OCI-LY1 (cell line): Measurements from ENCODE around the gene TTC4.

Experiments
- H2AFZ ChIP-seq: fragments of 200-600 bp; sonication (generic), shearing (Covaris generic); 2 replicates; pipeline ENCODE4 v1.6.0; 2014; ENCODE audit warnings: antibody characterized with exemption, mild to moderate bottlenecking, low read length
- H3F3A ChIP-seq: fragments of 200-600 bp; sonication (generic), shearing (Covaris generic); 2 replicates; pipeline ENCODE4 v1.6.0; 2014; ENCODE audit warnings: mild to moderate bottlenecking, antibody characterized with exemption, low read length, moderate library complexity; ENCODE audit not compliant: insufficient read depth
- H3K27ac ChIP-seq: fragments of 200-600 bp; sonication (generic); 2 replicates; pipeline ENCODE4 v1.5.1; 2014; ENCODE audit warnings: low read length, mixed run types, mild to moderate bottlenecking, low read depth; ENCODE audit not compliant: poor library complexity, severe bottlenecking
- H3K27me3 ChIP-seq: fragments of 200-600 bp; sonication (generic); 2 replicates; pipeline ENCODE4 v1.6.0; 2014; ENCODE audit warnings: antibody characterized with exemption, mild to moderate bottlenecking, low read length, moderate library complexity; ENCODE audit not compliant: insufficient read depth
- H3K36me3 ChIP-seq: fragments of 200-600 bp; sonication (generic); 2 replicates; pipeline ENCODE4 v1.6.1; 2014; ENCODE audit warnings: mild to moderate bottlenecking, antibody characterized with exemption, low read length, moderate library complexity, mixed read lengths; ENCODE audit not compliant: insufficient read depth
- H3K4me1 ChIP-seq: fragments of 200-600 bp; sonication (generic); 2 replicates; pipeline ENCODE4 v1.5.1; 2014; ENCODE audit warnings: mild to moderate bottlenecking, low read length, moderate library complexity; ENCODE audit not compliant: insufficient read depth, severe bottlenecking
- H3K4me2 ChIP-seq: fragments of 200-600 bp; sonication (generic), shearing (Covaris generic); 2 replicates; pipeline ENCODE4 v1.6.1; 2014; ENCODE audit warnings: low read length
- H3K4me3 ChIP-seq: fragments of 200-600 bp; sonication (generic); 2 replicates; pipeline ENCODE4 v1.5.1; 2014; ENCODE audit warnings: low read length, low read depth, mild to moderate bottlenecking, mixed read lengths; ENCODE audit not compliant: poor library complexity, severe bottlenecking
- H3K79me2 ChIP-seq: fragments of 200-600 bp; shearing (Covaris generic); 2 replicates; pipeline ENCODE4 v1.6.1; 2016; ENCODE audit warnings: mixed run types, low read length, mixed read lengths; ENCODE audit not compliant: insufficient read depth
- H3K9ac ChIP-seq: fragments of 200-600 bp; sonication (generic), shearing (Covaris generic); 2 replicates; pipeline ENCODE4 v1.6.1; 2014; ENCODE audit warnings: mild to moderate bottlenecking, low read length, mixed read lengths
- H3K9me2 ChIP-seq: fragments of 200-600 bp; sonication (generic), shearing (Covaris generic); 2 replicates; pipeline ENCODE4 v1.6.1; 2014; ENCODE audit warnings: low read depth, mild to moderate bottlenecking, low read length, mixed read lengths
- H3K9me3 ChIP-seq: fragments of 200-600 bp; shearing (Covaris generic); 2 replicates; pipeline ENCODE4 v1.6.1; 2014; ENCODE audit warnings: low read length, mixed read lengths
- H4K20me1 ChIP-seq: fragments of 200-600 bp; sonication (generic), shearing (Covaris generic); 2 replicates; pipeline ENCODE4 v1.6.0; 2016; ENCODE audit warnings: mild to moderate bottlenecking, low read length; ENCODE audit not compliant: insufficient read depth
- EZH2 ChIP-seq: fragments of 200-600 bp; sonication (generic), shearing (Covaris generic); IDR thresholded peaks from 2 replicates; pipeline ENCODE4 v1.8.0; 2017; ENCODE audit warnings: borderline replicate concordance, mixed run types, mild to moderate bottlenecking, antibody characterized with exemption, low read length, moderate library complexity, mixed read lengths
- TF ChIP-seq, protein P1 (sequence below): fragments of 200-600 bp; sonication (generic), shearing (Covaris generic); IDR thresholded peaks from 2 replicates; pipeline ENCODE4 v1.5.1; 2017; ENCODE audit warnings: mild to moderate bottlenecking, antibody characterized with exemption, low read length, moderate library complexity, mixed read lengths

Gene TTC4

DNA sequence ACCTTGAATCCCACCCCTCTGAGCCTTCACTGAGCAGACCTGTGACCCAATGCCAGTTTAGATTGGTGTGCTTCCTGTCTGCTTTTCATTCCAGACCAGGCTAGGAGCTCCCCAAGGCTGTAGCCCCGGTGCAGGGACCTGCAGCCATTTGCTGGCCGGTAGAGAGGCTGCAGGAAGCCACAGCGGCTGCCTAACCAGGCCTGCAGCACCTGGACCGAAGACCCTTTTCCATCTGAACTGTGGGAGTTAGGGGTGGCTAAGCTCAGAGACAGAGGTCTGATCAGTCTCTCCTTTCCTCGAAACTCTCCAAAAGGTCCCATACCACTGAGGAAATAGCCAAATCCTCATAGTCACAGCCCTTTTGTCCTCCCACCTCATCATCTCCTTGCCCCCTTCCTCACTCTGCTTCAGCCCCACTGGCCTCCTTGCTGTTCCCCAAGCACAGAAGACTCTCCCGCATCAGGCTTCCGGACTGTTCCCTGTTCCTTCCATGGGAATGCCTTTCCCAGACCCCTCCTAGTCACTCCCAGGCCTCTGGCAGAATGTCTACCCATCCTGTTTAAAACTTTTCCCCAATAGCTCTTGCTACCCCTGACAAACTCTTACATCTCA is 674 bp upstream of the TTC4 start:
- Histone ChIP-seq H3K9me2 (no peaks in the 10 kb centered on the region), H3K9ac (peak overlapping the region; percentile 86; the same call in 1 of the 2 replicates)

DNA sequence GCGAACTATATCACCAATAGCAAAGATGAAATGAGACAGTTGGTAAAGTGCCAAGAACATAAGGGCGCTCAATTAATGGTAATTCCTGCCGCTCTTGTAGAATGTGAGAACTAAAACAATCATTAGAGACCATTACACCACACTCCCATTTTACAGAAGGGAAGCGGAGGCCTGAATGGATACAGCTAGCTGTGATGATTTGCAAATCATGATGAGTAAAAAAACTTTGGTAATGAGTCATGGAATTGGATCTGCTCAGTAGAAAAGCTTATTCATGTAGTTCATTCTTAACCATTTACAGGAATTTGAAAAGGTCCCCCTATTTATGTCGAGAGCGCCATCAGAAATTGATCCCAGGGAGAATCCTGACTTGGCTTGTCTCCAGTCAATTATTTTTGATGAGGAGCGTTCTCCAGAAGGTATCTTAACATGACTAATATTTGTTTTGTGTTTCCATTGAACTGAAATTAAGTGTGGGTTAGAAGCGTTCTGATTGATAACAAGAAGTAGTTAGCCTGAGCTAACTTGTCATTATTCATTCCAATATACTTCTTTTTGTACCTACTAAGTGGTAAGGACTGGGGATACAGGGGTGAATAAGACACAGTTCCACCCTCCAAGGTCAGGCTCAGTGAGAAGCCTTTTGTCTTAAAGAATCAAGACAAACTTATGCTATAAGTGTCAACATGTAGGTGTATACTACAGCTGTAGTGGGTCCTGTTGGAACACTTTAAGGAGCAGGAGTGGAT is 812 bp downstream of the TTC4 start:
- Histone ChIP-seq H3K4me1 (peaks cover 16% of the 10 kb centered on the region), H3F3A (0 out of 2 replicates have a peak, but pooled peaks cover 3% of the 10 kb centered on the region), H3K9ac (peak overlapping the region; percentile 86), H3K79me2 (peaks cover 14% of the 10 kb centered on the region), H3K36me3 (peaks cover 36% of the 10 kb centered on the region), H4K20me1 (no peaks in the 10 kb centered on the region), H3K27me3 (0 out of 2 replicates have a peak, but pooled peaks cover 2% of the 10 kb centered on the region), H3K4me3 (peak overlapping the region; percentile 85), H3K9me3 (no peaks in the 10 kb centered on the region), H2AFZ (no peak overlapping the region), H3K27ac (no peak overlapping the region), H3K9me2 (no peaks in the 10 kb centered on the region), H3K4me2 (peak overlapping the region; percentile 93)
- TF ChIP-seq, protein P1, sequence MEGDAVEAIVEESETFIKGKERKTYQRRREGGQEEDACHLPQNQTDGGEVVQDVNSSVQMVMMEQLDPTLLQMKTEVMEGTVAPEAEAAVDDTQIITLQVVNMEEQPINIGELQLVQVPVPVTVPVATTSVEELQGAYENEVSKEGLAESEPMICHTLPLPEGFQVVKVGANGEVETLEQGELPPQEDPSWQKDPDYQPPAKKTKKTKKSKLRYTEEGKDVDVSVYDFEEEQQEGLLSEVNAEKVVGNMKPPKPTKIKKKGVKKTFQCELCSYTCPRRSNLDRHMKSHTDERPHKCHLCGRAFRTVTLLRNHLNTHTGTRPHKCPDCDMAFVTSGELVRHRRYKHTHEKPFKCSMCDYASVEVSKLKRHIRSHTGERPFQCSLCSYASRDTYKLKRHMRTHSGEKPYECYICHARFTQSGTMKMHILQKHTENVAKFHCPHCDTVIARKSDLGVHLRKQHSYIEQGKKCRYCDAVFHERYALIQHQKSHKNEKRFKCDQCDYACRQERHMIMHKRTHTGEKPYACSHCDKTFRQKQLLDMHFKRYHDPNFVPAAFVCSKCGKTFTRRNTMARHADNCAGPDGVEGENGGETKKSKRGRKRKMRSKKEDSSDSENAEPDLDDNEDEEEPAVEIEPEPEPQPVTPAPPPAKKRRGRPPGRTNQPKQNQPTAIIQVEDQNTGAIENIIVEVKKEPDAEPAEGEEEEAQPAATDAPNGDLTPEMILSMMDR = no peak
- no peak for TF ChIP-seq EZH2

More for the DNA sequence above, 674 bp upstream of the TTC4 start:
- Histone ChIP-seq H3K4me1 (peaks cover 16% of the 10 kb centered on the region), H2AFZ (peak overlapping the region; percentile 87), H3K9me3 (no peaks in the 10 kb centered on the region), H3K79me2 (peaks cover 14% of the 10 kb centered on the region), H3K4me3 (peak overlapping the region; percentile 85), H3K27me3 (0 out of 2 replicates have a peak, but pooled peaks cover 3% of the 10 kb centered on the region), H3K27ac (no peak overlapping the region), H4K20me1 (no peaks in the 10 kb centered on the region), H3F3A (no peaks in the 10 kb centered on the region), H3K4me2 (peak overlapping the region; percentile 93), H3K36me3 (peaks cover 21% of the 10 kb centered on the region)
- TF ChIP-seq, protein P1 = no peak
- TF ChIP-seq EZH2 = no peak

- no peak overlapping the region for H3K4me3 ChIP-seq
- H3F3A ChIP-seq = 0 out of 2 replicates have a peak, but pooled peaks cover 3% of the 10 kb centered on the region
- H3K79me2 ChIP-seq = peaks cover 4% of the 10 kb centered on the region
- H3K9ac ChIP-seq = no peak overlapping the region
- TF ChIP-seq EZH2 = no peak
- TF ChIP-seq, protein P1 = no peak
- H3K36me3 ChIP-seq = peaks cover 88% of the 10 kb centered on the region
- H3K9me3 ChIP-seq = no peaks in the 10 kb centered on the region
- no peaks in the 10 kb centered on the region for H3K27me3 ChIP-seq
- H4K20me1 ChIP-seq = no peaks in the 10 kb centered on the region
- no peak overlapping the region for H2AFZ ChIP-seq
- peaks cover 5% of the 10 kb centered on the region for H3K4me1 ChIP-seq
- H3K27ac ChIP-seq = no peak overlapping the region
- H3K4me2 ChIP-seq = no peak overlapping the region
- H3K9me2 ChIP-seq = no peaks in the 10 kb centered on the region
Observed at GRCh38 chr1:54721719-54722118, 6.1 kb downstream of the TTC4 start.
